HG02759 (cell line): ENCODE data around the gene PAXIP1.
"Not testable (repeated sequence)": the region's sequence is repeated elsewhere in the genome, so short reads cannot be mapped to it uniquely, and the experiment has no call there.

ENCODE experiments used
- ATAC-seq: cut with Tn5 transposase; IDR thresholded peaks from one replicate; pipeline ENCODE4 v1.9.1; 2021; ENCODE audit warnings: mild to moderate bottlenecking, moderate library complexity; ENCODE audit not compliant: unreplicated experiment

The PAXIP1 gene

DNA sequence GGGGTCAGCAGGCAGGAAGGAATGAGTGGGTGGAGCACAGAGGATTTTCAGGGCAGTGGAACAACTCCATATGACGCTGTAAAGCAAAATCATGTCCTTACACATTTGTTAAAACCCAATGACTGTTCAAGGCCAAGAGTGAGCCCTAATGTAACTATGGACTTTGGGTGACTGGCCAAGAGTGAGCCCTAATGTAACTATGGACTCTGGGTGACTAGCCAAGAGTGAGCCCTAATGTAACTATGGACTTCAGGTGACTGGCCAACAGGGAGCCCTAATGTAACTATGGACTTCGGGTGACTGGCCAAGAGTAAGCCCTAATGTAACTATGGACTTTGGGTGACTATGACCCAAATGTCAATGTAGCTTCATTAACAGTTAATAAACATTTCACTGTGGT lies 52.0 kb downstream of the PAXIP1 start:
- ATAC-seq, result no peak

- ATAC-seq, result no peak
Measured at GRCh38 chr7:154947604-154948003, 55.3 kb downstream of the PAXIP1 start.

GRCh38 chr7:154946166-154946565 lies 56.8 kb downstream of the PAXIP1 start:
- no peak for ATAC-seq

- ATAC-seq, result no peak
Measured at GRCh38 chr7:154943906-154944305, 59.0 kb downstream of the PAXIP1 start.

DNA sequence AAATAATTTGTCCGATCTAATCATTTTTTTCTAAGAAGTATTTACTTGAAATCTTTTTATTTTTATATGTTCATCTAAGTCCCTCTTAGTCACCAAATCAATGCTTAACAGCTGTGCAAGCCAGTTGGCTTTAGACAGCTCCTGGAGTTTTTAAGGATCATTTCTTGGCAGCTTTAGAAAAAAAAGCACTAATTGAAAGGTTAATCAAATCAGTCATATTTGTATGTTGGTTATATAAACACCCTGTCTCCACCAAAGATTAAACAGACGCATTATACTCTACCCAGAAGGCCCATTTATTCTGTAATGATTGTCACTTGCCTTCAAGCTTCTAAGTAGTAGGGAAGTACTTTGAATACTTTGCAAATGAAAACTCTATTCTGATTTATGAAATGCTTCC lies 60.2 kb downstream of the PAXIP1 start:
- no peak for ATAC-seq

- no peak for ATAC-seq
Measured at GRCh38 chr7:154937837-154938236, 65.1 kb downstream of the PAXIP1 start.

- ATAC-seq, result not testable (repeated sequence)
Measured at GRCh38 chr7:154934353-154934952, 68.5 kb downstream of the PAXIP1 start.

GRCh38 chr7:154931906-154932305 lies 71.0 kb downstream of the PAXIP1 start:
- no peak for ATAC-seq

- peak; percentile 5 for ATAC-seq
Measured at GRCh38 chr7:154929006-154929726, 73.8 kb downstream of the PAXIP1 start.

DNA sequence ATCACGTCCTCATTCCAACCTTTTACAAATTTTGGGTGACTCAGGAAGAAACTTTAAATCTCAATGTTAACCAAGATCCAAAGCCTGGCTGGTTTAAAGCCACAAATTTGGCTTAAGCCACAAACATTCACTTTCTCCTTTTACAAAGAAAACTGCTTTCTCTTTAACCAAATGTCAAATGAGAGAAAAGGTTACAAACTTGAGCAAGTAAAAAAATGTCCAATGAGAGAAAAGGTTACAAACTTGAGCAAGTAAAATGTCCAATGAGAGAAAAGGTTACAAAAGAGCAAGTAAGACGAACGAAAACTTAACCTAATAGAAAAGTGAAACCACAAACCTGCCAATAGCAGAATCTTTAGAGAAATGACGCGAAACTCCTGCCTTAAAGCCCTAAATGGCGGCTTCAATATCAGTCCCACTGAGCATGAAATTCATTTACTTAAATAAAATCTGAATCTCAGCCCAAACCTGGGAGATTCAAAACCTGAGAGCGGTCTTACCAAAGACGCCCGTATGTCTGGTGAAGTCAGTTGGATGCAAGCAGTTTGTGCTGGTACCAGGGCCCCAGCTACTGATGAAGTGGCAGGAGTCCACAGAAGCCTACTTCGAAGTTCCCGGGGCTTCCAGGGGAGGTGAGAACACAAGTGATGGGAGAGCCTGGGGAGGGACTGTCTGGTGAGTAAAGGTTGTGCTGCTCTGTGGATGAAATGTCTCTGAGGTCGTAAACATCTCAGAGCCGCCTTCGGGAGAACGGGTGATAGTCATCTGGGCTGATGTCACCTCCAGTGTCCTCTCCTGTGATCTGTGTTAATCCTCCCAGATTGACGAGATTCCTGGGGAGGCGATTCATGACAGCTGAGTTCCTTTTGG lies 74.6 kb downstream of the PAXIP1 start:
- peak; percentile 82 for ATAC-seq

DNA sequence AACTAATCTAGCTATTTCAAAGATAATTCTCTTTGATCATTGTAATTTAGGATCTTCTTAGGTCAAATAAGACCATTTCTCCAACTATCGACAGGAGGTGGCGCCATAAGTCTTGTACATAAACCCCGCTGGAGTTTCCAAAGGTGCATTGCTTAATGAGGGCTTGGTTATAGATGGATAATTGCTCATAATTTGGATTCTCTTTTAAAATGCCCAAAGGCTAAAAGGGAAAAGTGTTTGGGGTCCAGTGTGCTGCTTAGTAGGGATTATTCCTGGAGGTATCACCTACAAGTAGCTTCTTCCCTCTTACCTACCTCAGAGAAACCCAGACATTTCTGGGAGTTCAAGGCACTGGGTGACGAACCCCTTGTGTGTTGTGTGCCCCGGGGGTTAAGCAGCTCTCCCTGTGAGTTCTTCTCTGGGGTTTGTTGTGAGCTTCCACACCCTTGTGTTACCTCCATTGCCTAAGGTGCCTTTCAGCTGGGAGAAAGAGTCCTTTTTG lies 75.2 kb downstream of the PAXIP1 start:
- ATAC-seq, result peak; percentile 51

- not testable (repeated sequence) for ATAC-seq
Measured at GRCh38 chr7:154922472-154922871, 80.5 kb downstream of the PAXIP1 start.

DNA sequence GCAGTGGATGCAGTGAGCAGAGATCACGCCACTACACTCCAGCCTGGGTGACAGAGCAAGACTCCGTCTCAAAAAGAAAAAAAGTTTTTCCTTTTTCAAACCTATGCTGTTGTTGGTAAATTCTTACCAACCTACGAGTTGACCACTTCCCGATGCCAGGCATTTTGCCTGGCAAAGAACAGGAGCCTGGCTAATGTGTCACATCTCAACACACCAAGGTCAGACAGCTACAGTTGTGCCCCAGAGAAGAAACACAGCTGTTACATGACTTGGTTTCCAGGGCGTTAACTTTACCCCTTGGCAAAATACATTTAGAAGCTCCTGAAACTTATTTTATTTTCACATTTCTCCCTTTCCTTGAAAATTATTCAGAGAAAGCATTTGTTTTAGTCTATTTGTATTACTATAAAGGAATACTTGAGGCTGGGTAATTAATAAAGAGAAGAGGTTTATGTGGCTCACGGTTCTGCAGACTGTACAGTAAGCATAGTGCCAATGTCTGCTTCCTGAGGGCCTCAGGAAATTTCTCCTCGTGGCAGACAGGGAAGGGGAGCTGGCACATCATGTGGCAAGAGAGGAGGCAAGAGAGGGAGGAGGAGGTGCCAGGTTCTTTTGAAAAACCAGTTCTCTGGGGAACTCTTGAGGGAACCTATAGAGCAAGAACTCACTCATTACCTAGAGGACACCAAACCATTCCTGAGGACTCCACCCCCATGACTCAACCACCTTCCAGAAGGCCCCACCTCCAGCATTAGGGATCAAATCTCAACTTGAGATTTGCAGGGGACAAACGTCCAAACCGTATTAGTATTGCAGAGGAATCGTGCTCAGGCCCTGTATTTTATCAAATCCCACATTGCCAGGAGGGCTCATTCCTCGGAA lies 83.3 kb downstream of the PAXIP1 start:
- no peak for ATAC-seq

DNA sequence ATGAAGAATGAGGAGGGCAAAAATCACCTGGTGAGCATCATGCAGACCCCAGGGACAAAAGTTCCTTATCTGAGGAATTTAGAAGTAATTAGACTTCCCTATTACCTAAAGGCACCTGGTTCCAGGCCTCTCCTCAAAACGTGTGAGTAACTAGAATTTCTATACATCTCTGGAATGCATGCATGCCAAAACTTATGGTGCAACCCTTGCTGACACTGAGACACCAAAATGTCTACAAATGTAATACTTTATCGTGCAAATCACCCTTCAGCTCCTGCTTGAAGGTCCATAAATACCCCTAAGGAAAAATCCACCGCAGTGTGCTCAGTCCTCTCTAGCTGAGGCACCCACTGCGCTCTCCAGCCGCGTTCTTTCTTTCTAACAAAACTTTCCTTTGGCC lies 84.2 kb downstream of the PAXIP1 start:
- ATAC-seq, result no peak

DNA sequence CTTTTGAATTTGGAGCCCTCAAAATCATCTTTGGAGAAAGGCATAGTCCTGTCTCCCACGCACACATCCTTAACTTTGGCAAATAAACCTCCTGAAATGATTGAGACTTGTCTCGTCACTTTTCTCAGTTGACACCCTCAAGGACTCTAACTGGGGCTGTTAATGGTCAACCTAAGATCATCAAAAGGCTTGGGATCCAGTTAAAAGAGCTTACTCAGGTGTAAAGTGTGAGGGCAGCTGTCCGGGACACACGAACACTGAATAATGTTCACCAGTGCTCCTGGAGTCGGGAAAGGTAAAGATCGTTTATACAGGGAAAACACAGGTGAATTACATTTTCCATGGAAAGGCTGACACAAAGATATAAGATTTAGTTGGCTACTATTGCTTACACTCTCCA lies 84.7 kb downstream of the PAXIP1 start:
- ATAC-seq, result no peak

GRCh38 chr7:154917808-154918160 lies 85.1 kb downstream of the PAXIP1 start:
- ATAC-seq, result no peak

- no peak for ATAC-seq
Measured at GRCh38 chr7:154916856-154917807, 85.8 kb downstream of the PAXIP1 start.

DNA sequence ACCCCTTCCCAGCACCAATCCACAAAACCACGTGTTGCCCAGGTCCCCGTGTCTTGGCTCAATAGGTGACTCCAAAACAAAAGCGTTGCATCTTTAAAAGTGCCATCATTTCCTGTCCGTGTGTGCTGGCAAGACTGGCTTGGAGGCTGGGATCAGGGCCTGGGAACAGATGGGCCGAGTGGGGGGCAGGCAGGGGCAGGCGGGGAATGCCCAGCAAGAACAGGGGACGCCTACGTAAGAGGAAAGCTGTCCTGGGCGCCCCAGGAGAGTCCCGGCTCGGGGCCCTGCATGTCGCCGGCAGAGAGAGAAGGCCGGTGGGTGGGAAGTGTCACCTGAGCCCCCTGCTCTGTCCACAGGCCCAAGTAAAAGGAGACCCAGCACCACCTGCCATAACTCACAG lies 86.5 kb downstream of the PAXIP1 start:
- ATAC-seq, result no peak

GRCh38 chr7:154915600-154915999 lies 87.3 kb downstream of the PAXIP1 start:
- no peak for ATAC-seq

DNA sequence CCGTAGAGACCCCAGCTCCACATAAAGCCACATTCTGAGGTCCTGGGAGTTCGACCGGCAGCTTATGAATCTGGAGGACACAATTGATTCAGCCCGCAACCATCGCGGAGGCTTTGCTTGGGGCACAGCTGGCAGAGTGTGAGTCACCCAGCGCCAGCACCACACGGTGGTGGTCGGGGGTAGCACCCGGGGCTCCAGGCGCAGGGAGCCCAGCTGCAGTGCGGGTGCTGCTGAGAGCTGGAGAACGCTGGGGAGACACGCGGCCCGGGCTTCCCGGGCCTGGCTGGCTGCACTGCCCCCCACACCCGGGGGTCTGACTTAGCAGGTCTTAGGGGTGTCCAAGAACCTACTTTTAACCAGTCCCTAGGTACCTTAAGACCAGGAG lies 87.9 kb downstream of the PAXIP1 start:
- ATAC-seq, result no peak
